ENCODE data around the gene STX11. TPM values are rescaled to one million over a fixed set of nuclear protein-coding genes. Genes with fewer than 3 reads are reported as not detected.
"Not testable (repeated sequence)": the region's sequence is repeated elsewhere in the genome, so short reads cannot be mapped to it uniquely, and the experiment has no call there.

The STX11 gene
- total RNA-seq, 1 donor: 3.5 TPM

- TF ChIP-seq CTCF (IDR thresholded peaks at IDR 0.05; ENCODE audit: insufficient read depth, low read length): no peak
- H3K4me3 ChIP-seq (ENCODE audit: low read depth, low read length): no peak overlapping the region
- DNase-seq (ENCODE audit: low read depth): no peak
Measured at GRCh38 chr6:144129469-144129868, 20.8 kb upstream of the STX11 start.

- peak; percentile 83 for DNase-seq (ENCODE audit: low read depth)
- no peak overlapping the region for H3K4me3 ChIP-seq (ENCODE audit: low read depth, low read length)
- TF ChIP-seq CTCF (IDR thresholded peaks at IDR 0.05; ENCODE audit: insufficient read depth, low read length): no peak
Measured at GRCh38 chr6:144131248-144131709, 19.0 kb upstream of the STX11 start.

- not testable (repeated sequence) for DNase-seq (ENCODE audit: low read depth); H3K4me3 ChIP-seq (ENCODE audit: low read depth, low read length)
Measured at GRCh38 chr6:144132167-144132690, 18.1 kb upstream of the STX11 start.

- TF ChIP-seq CTCF (IDR thresholded peaks at IDR 0.05; ENCODE audit: insufficient read depth, low read length): no peak
- DNase-seq (ENCODE audit: low read depth): no peak
- H3K4me3 ChIP-seq (ENCODE audit: low read depth, low read length): no peak overlapping the region
Measured at GRCh38 chr6:144133225-144133821, 17.0 kb upstream of the STX11 start.

- TF ChIP-seq CTCF (IDR thresholded peaks at IDR 0.05; ENCODE audit: insufficient read depth, low read length): no peak
- H3K4me3 ChIP-seq (ENCODE audit: low read depth, low read length): no peak overlapping the region
- peak; percentile 50 for DNase-seq (ENCODE audit: low read depth)
Measured at GRCh38 chr6:144134176-144134575, 16.1 kb upstream of the STX11 start.

- DNase-seq (ENCODE audit: low read depth): peak; percentile 16
- no peak overlapping the region for H3K4me3 ChIP-seq (ENCODE audit: low read depth, low read length)
- no peak for TF ChIP-seq CTCF (IDR thresholded peaks at IDR 0.05; ENCODE audit: insufficient read depth, low read length)
Measured at GRCh38 chr6:144134737-144135136, 15.6 kb upstream of the STX11 start.

- H3K4me3 ChIP-seq (ENCODE audit: low read depth, low read length): no peak overlapping the region
- TF ChIP-seq CTCF (IDR thresholded peaks at IDR 0.05; ENCODE audit: insufficient read depth, low read length): no peak
- DNase-seq (ENCODE audit: low read depth): no peak
Measured at GRCh38 chr6:144138542-144138941, 11.8 kb upstream of the STX11 start.

Data from fibroblast of the aortic adventitia (primary cell).